GM03348 (cell line): Measurements from ENCODE around the gene SMIM8.

ENCODE experiments used
- DNase-seq: peaks from one replicate; pipeline ENCODE4 v3.0.0; 2012; ENCODE audit warnings: low spot score

Gene SMIM8

GRCh38 chr6:87334683-87335082 lies 12.3 kb downstream of the SMIM8 start:
- peak; percentile 39 for DNase-seq

DNA sequence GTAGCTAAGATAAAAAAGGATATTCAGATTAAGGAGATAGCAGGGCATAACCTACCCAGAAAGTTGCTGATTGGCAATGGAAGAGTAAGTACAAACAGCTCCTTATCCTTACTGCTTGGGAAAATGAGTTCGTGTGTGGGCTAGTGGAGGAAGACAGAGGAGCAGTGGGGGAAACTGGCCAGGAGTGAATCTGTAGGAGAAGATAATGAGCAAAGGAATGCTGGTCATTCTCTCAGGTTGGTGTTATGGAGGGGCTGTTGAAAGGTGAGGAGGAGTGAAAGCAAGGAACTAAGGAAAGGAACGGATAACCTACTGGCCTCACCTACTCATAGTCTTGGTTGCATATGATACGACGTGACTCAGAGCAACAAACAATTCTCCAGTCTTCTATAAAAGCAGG lies 14.0 kb downstream of the SMIM8 start:
- no peak for DNase-seq

DNA sequence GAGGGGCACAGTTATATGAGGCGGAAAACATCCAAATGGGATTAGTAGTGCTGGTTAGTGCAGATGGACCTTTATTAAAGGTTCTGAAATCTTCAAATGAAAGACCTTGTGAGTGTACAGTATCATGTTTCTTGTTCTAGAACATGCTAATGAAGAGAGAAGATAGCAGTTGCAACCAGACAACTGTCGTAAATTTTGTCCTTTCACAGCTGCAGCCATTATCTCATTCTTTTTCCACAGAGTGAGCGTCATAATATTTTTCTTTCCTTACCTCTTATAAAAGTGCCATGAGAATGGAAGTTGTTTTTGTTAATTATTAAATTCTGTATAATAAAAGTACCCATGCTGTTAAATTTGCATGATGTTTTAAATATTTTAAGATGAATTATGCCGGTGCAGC lies 17.8 kb downstream of the SMIM8 start:
- no peak for DNase-seq

DNA sequence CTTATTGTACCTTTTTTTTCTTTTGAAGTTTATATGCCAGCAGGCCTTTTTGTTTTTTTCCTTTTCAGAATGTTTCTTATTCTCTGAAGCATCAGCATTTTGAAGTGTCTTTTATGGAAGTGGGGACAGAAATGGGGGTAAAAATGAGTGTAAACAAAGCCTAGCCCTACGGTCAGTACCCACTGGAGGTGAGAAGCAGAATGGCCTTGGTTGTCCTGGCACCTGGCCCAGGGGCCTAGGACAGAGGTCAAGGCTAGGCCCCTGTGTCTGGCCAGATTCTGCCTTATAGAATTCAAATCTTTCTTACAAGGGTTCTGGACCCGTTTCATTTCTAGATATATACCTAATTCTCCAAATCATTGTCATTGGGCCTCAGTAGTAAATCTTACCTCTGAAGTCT lies 18.8 kb downstream of the SMIM8 start:
- DNase-seq: no peak

DNA sequence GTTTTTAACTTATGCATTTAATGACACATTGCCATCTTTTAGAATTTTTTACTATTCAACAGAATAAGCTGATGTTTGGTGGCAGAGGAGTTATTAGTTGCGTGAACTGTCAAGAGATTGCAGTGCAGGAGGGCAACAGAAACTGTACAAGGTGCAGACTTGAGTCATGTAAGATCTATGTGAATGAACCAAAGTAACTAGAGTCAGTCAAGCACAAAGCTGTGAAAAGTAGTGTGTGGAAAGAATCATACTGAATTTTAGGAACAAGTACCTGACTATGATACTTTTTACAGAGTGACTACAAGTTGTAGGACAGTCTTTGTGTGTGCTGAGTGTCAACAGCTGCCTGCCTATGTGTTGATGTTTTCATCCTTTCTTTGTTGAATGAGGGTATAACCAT lies 19.5 kb downstream of the SMIM8 start:
- no peak for DNase-seq

DNA sequence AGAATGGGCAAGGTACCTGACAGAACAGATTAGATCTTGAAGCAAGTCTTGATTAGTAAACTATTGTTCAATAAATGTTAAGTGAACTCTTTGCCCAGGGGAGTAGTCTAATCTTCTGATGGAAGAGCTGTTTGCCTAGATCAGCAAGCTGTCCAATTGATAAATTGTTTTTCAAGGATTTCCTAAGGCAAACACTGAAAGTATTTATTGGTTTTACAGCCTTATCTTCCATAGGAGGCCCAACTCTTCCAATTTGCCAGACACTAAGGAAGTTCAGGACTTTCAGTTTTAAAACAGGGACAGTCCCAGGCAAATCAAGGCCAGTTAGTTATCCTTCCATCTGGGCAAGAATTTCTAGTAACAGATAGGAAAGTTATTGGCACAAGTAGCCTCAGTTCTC lies 20.4 kb downstream of the SMIM8 start:
- no peak for DNase-seq

DNA sequence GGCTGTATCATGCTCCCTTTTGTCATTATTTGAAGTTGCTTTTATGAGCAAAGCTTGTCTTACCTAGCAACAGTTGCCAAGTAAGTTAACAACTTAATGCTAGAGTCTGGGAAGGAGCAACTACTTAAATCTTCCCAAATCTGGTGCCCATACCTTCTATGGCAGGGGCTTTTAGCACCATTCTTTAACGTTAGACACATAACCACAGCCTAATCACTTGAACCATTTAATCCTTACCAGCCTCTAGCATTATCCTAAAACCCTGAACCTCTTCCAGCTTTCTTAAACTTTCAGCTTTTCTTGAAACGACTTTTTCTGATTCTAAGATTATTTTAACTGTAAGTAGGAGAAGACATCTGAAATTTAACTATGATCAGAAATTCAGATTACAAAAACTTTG lies 22.3 kb downstream of the SMIM8 start, which contains the start of gene C6orf163:
TSS of gene C6orf163 (plus strand) at position 83 of the 400 bp plus-strand sequence. CDS start at position 370, 287 bp downstream.
- DNase-seq: no peak

- DNase-seq: no peak
Measured at GRCh38 chr6:87346700-87347099, 24.3 kb downstream of the SMIM8 start.

DNA sequence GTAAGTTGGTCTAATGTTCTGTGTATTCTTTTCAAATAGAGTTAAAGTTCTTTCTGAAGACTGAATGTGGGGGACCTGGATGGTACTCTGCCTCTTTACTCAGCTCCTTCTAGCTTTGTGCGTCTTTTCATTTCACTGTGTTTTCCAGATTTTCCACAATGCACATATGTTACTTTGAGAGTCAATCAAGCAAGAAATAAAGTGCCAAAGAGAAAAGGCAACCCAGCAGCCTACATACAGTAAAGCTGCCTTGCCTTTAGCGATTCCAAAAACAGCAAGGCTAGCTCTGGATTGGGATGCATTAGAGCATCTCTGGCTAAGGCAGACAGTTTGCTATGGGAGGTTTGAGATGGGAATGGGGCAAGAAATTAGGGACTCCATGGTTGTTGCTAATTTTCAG lies 27.5 kb downstream of the SMIM8 start:
- no peak for DNase-seq

GRCh38 chr6:87350516-87350915 lies 28.1 kb downstream of the SMIM8 start:
- peak; percentile 24 for DNase-seq

GRCh38 chr6:87351583-87351982 lies 29.2 kb downstream of the SMIM8 start:
- DNase-seq: no peak

DNA sequence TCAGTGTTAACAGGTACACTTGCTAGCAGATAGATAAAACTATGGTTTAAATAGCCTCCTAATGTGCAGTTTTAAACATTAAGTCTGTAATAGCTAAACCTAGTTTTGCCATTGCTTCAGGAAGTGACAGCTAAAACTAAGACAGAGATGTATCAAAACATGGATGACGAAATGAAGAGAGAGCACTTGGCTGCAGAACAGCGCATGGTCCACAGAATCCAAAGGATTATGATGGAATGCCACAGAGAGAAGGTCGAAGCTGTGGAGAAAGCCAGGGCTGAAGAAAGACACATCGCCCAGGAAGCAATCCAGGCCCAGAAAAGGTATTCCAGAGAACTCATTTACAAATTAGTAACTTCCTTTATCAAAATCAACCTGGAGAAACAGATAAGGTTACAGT lies 33.8 kb downstream of the SMIM8 start:
- DNase-seq: no peak

GRCh38 chr6:87357479-87358196 lies 35.2 kb downstream of the SMIM8 start:
- DNase-seq: no peak

GRCh38 chr6:87364602-87365252 lies 42.3 kb downstream of the SMIM8 start:
- DNase-seq: no peak

DNA sequence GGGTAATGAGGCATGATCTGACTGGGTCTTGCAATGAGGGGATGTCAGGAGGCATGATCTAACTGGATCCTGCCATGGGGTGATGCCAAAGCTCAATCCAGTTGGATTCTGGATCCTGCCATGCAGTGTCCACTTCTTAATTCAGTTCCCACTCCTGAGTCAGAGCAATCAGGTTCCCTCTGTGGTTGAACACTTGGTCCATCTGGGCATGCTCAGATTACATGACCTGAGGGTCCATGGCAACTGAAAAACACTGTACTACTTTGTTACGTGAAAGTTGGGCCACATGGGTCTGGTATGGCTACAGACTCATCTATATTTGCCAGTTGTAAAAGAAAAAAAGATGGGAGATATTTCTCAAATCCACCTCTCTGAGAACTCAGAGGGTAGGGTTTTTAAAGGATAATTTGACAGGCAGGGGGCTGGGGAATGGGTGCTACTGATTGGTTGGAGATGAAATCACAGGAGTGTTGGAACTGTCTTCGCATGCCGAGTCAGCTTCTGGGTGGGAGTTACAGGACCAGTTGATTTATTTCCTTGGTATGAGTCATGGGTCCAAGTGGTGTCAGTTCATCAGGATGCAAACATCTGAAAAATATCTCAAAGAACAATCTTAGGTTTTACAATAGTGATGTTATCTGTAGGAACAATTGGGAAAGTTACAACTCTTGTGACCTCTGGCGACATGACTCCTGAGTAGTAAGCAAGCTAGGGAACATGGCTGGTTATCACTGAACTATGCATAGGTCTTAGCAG lies 43.9 kb downstream of the SMIM8 start:
- no peak for DNase-seq

DNA sequence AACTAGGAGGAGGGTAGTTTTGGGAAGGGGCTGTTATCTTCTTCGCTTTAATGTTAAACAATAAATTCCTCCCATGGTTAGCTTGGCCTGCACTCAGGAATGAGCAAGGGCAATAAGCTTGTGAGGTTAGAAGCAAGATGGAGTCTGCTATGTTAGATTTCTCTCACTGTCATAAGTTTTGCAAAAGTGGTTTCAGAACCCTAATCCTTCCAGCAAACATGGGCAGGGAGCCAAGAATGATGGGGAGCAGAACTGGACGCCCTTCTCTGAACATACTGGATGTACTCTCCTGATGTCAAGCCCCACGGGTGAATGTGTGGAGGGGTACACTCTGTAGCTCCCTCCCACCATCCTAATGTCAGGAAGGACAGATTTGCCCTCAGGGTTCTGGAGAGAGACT lies 44.5 kb downstream of the SMIM8 start:
- DNase-seq: no peak

- DNase-seq: no peak
Measured at GRCh38 chr6:87373377-87373776, 51.0 kb downstream of the SMIM8 start.

- no peak for DNase-seq
Measured at GRCh38 chr6:87375315-87375714, 52.9 kb downstream of the SMIM8 start.

- DNase-seq: no peak
Measured at GRCh38 chr6:87376643-87377042, 54.3 kb downstream of the SMIM8 start.

DNA sequence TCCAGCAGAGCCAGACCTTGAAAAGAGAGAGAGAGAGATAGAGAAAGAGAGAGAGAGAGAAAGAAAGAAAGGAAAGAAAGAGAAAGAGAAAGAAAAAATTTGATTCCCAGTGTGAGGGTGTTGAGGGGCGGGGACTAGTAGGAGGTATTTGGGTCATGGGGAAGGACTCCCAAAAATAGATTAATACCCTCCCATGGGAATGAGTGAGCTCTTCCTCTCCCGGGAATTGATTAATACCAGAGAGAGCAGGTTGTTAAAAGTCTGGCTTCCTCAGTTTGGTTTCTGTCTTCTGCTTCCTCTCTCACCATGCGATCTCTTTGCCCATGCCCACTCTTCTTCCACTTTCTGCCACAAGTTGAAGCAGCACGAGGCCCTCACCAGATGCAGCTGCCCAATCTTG lies 56.6 kb downstream of the SMIM8 start:
- DNase-seq: peak; percentile 22

DNA sequence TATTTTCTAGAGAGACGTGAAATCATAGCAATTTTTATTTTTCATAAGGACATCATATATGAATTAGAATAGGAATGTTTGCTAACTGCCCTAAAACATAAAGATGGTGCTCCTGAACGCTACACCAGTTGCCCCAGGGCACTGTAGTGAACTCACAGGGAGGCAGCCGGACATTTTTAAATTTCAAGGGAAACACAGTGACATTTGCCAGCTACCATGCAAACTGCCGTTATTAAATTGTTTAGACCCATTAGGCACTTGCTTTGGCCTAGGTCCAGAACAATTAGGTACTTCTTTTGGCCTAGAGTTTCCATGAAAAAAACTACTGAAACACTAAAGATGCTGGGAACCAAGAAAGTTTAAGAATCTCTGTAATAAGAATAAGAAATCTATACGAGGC lies 60.5 kb downstream of the SMIM8 start:
- DNase-seq: no peak

DNA sequence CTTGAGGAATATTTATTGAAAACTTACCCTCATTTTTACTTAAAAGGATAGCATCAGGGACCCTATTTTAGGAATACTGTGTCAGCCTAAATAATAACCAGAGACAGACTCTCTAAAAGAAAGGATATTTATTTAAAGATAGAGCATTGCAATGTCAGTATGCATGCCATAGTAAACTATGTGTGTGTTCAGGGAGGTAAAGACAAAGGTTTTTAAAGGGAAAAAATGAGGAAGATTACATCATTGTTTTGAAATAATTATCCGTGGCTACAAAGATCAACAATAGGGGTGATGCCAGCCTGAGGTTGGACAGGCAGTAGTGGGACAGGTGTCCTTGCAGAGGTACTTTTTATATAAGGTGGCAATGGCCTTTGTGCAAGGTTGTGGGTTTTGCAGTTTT lies 61.6 kb downstream of the SMIM8 start:
- DNase-seq: no peak

GRCh38 chr6:87384449-87384848 lies 62.1 kb downstream of the SMIM8 start:
- DNase-seq: no peak
